ENCODE data around the gene FAM124A. TPM values are rescaled to one million over a fixed set of nuclear protein-coding genes. Genes with fewer than 3 reads are reported as not detected.

FAM124A gene
- total and polyA plus RNA-seq, 9 donors: 0.48 to 8.8 (median 1.9) TPM

DNA sequence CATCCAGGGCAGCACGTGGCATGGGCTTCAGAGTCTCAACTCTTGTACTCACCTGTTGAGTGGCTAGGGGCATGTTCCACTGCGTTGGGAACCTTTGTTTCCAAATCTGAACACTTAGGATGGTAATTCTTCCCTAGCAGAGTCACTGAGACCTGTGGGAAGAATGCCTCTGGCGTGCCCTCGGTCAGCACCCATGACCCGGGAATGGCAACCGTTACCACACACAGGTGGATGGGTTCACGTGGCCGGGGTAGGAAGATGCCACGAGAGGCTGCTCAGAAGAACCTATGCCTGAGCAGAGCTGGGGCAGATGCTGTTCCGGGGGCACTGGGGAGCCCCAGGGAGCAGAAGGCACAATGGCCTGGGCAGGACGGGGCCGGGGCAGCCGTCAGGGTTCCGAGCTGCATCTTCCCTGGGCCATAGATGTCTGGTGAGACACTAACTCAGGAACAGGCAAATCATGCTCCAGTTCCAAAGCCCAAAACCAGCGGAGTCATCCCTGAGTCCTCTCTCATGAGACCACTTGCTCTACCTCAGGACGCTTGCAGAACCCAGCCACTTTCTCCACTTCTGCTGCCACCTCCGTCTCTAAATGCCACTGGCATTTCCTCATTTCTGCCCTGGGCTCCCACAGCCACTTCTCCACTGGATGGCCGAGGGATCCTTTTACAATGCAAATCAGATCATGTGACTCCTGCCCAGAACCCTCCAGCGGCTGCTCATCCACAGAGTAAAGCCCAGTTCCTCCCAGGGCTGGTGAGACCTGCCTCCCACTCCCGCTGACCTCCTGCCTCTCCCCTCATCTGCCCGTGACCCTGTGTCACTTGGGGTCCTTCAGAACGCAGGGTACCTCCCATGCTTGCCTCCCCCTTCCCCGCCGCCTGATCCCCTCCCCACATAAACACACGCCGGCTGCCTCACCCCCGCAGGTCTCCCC, 36.7 kb downstream of the FAM124A start:
- no peak for DNase-seq
- 71 to 82% (median 80%) methylated on average over 27 of the region's 27 CpGs for WGBS, 3 donors
- no peaks in the 10 kb centered on the region for H3K27me3 ChIP-seq
- H3K36me3 ChIP-seq: no peaks in the 10 kb centered on the region
- H3K27ac ChIP-seq: no peak overlapping the region
- H3K9me3 ChIP-seq: no peaks in the 10 kb centered on the region
- TF ChIP-seq, protein P1, sequence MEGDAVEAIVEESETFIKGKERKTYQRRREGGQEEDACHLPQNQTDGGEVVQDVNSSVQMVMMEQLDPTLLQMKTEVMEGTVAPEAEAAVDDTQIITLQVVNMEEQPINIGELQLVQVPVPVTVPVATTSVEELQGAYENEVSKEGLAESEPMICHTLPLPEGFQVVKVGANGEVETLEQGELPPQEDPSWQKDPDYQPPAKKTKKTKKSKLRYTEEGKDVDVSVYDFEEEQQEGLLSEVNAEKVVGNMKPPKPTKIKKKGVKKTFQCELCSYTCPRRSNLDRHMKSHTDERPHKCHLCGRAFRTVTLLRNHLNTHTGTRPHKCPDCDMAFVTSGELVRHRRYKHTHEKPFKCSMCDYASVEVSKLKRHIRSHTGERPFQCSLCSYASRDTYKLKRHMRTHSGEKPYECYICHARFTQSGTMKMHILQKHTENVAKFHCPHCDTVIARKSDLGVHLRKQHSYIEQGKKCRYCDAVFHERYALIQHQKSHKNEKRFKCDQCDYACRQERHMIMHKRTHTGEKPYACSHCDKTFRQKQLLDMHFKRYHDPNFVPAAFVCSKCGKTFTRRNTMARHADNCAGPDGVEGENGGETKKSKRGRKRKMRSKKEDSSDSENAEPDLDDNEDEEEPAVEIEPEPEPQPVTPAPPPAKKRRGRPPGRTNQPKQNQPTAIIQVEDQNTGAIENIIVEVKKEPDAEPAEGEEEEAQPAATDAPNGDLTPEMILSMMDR (IDR thresholded peaks at IDR 0.05): no peak
- TF ChIP-seq EP300 (IDR thresholded peaks at IDR 0.05): no peak
- TF ChIP-seq POLR2A (IDR thresholded peaks at IDR 0.05): no peak
- no peaks in the 10 kb centered on the region for H3K4me1 ChIP-seq (ENCODE audit: insufficient read depth)
- intact Hi-C loops (cut with DNase I): no loop called here
- no peak overlapping the region for H3K4me3 ChIP-seq

DNA sequence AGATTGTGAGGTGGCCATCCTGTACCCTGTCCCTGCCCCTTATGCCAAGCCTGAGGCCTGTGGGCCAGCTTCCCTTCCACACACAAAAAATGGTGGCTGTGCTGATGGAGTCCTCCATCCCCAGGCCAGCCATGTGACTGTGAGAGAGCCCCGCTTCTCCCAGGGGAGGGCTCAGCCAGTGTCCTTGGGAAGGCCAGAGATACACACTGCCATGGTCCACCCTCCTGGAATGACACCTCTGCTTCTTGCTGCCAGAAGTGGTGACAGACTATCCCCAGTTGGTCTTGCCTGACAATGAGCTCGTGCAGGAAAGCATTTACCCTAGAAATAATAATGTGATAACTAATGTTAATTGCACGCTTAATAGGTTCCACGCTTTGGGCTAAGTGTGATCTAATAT, 38.0 kb downstream of the FAM124A start:
- no peaks in the 10 kb centered on the region for H3K9me3 ChIP-seq
- no peak overlapping the region for H3K4me3 ChIP-seq
- no peaks in the 10 kb centered on the region for H3K4me1 ChIP-seq (ENCODE audit: insufficient read depth)
- TF ChIP-seq EP300 (IDR thresholded peaks at IDR 0.05): no peak
- TF ChIP-seq, protein P1 (IDR thresholded peaks at IDR 0.05): no peak
- TF ChIP-seq POLR2A (IDR thresholded peaks at IDR 0.05): no peak
- intact Hi-C loops (cut with DNase I): no loop called here
- H3K27me3 ChIP-seq: no peaks in the 10 kb centered on the region
- no peaks in the 10 kb centered on the region for H3K36me3 ChIP-seq
- 95 to 98% (median 97%) methylated on average over 4 of the region's 4 CpGs for WGBS, 3 donors
- no peak for DNase-seq
- no peak overlapping the region for H3K27ac ChIP-seq

DNA sequence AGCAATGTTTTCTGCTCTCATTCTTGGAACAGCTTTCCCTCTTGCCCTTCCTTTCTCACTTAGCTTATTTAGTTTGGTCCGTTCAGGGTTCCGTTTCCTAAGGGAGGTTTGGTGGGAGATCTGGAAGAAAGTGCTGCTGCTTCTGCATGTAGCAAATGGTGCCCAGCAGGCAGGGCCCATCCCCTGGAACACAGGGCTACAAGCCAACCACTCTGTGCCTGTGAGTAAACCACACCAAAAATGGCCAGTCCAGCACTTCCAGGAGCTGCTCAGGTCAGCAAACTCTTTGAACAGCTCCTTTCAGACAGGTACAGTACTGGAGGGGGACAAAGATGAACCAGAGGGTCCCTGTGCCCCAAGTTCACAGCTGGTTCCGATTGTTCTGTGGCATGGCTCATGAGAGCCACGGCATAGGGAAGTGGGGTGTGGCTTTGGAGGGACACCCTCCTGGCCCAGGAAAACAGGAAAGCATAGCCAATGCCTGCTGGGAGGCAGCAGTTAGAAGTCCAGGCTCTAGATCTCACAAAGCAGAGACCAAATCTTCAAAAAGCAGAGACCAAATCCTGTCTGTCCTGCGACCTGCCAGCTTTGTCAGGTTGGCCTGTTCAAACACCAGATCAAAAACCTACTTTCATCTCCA, 39.5 kb downstream of the FAM124A start:
- TF ChIP-seq, protein P1 (IDR thresholded peaks at IDR 0.05): no peak
- TF ChIP-seq POLR2A (IDR thresholded peaks at IDR 0.05): no peak
- no peak for TF ChIP-seq EP300 (IDR thresholded peaks at IDR 0.05)
- DNase-seq: no peak
- Histone ChIP-seq H3K36me3 (no peaks in the 10 kb centered on the region), H3K27ac (no peak overlapping the region), H3K27me3 (no peaks in the 10 kb centered on the region), H3K9me3 (no peaks in the 10 kb centered on the region), H3K4me3 (no peak overlapping the region), H3K4me1 (ENCODE audit: insufficient read depth) (no peaks in the 10 kb centered on the region)
- intact Hi-C loops (cut with DNase I): no loop called here
- 82 to 85% (median 83%) methylated on average over 5 of the region's 5 CpGs for WGBS, 3 donors

DNA sequence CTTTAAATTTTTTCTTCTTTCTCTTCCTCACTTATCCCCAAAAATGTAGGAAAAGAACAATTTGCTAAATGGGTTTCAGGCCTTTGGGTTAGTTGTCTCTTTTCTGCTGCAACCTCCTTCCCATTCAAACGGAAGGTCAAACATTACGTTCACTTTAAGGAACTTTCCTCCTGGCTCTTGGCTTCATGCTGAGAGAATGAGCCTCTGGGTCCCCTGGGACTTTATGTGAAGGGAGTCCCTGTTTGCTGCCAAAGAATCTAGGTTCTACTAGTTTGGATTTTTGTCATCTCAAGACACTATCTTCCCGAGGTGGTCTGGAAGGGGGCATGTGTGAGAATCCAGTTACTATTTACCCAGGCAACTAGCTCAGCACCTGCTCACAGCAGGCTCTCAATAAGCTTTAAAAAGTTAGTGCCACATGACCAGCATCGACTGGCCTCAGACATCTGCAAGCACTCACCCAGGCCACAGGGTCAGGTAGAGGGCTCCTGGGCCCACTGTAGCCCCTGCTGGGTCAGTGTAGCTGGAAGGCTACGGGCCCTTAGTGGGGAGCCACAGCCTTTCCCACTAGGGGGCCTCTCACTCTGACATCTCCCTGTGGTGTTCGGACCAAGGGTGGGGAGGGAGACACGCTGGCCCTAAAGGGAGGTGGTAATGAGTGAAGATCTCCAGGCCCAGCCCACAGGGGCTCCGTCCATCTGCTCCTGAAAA, 40.5 kb downstream of the FAM124A start:
- Histone ChIP-seq H3K27ac (no peak overlapping the region), H3K4me1 (ENCODE audit: insufficient read depth) (no peaks in the 10 kb centered on the region), H3K36me3 (no peaks in the 10 kb centered on the region), H3K4me3 (no peak overlapping the region), H3K27me3 (no peaks in the 10 kb centered on the region), H3K9me3 (no peaks in the 10 kb centered on the region)
- intact Hi-C loops (cut with DNase I): no loop called here
- TF ChIP-seq EP300 (IDR thresholded peaks at IDR 0.05) (no peak), POLR2A (IDR thresholded peaks at IDR 0.05) (no peak)
- TF ChIP-seq, protein P1 (IDR thresholded peaks at IDR 0.05): no peak
- no peak for DNase-seq
- 73 to 83% (median 78%) methylated on average over 8 of the region's 8 CpGs for WGBS, 3 donors

All from ovary (tissue), 9 donors.